Immature natural killer cell (primary cell): ENCODE measurements around the gene NRP2. TPM values are rescaled to one million over a fixed set of nuclear protein-coding genes. Genes with fewer than 3 reads are reported as not detected.

ENCODE experiments used
- DNase-seq, 3 donors: peaks; one replicate each; pipeline ENCODE4 v3.0.0; 2022; ENCODE audit warnings: mixed read lengths in 1 of 3
- H3K27ac Mint-ChIP-seq, 6 donors: one replicate each; pipeline ENCODE4 v1.8.0; 2020; ENCODE audit warnings: mixed read lengths in 6 of 6, mild to moderate bottlenecking in 5 of 6, inconsistent platforms in 4 of 6, moderate library complexity in 3 of 6
- H3K27me3 Mint-ChIP-seq, 3 donors: one replicate each; pipeline ENCODE4 v1.8.0; 2020 to 2021; ENCODE audit warnings: low read depth in 3 of 3, mild to moderate bottlenecking in 3 of 3, mixed read lengths in 3 of 3, moderate library complexity in 3 of 3, inconsistent platforms in 1 of 3
- H3K36me3 Mint-ChIP-seq, 3 donors: one replicate each; pipeline ENCODE4 v1.8.0; 2020; ENCODE audit warnings: mixed read lengths in 3 of 3, inconsistent platforms in 2 of 3, mild to moderate bottlenecking in 2 of 3
- H3K4me1 Mint-ChIP-seq, 2 donors: one replicate each; pipeline ENCODE4 v1.8.0; 2020; ENCODE audit warnings: inconsistent platforms in 2 of 2, mild to moderate bottlenecking in 2 of 2, mixed read lengths in 2 of 2, moderate library complexity in 1 of 2
- H3K4me3 Mint-ChIP-seq, 5 donors: one replicate each; pipeline ENCODE4 v1.8.0; 2020; ENCODE audit warnings: mild to moderate bottlenecking in 5 of 5, mixed read lengths in 5 of 5, inconsistent platforms in 3 of 5, moderate library complexity in 3 of 5
- H3K9me3 Mint-ChIP-seq, 6 donors: one replicate each; pipeline ENCODE4 v1.8.0; 2020; ENCODE audit warnings: mild to moderate bottlenecking in 6 of 6, mixed read lengths in 6 of 6, inconsistent platforms in 4 of 6, moderate library complexity in 3 of 6
- polyA plus RNA-seq, 3 donors: library from polyadenylated mRNA; unstranded; fragments of 300-500 nt; fragmentation: Illumina TruSeq; gene quantifications; one replicate each; pipeline ENCODE4 v1.2.3, GENCODE V29; 2021

Gene NRP2
- polyA plus RNA-seq, 3 donors from 2014 or later, result not detected

DNA sequence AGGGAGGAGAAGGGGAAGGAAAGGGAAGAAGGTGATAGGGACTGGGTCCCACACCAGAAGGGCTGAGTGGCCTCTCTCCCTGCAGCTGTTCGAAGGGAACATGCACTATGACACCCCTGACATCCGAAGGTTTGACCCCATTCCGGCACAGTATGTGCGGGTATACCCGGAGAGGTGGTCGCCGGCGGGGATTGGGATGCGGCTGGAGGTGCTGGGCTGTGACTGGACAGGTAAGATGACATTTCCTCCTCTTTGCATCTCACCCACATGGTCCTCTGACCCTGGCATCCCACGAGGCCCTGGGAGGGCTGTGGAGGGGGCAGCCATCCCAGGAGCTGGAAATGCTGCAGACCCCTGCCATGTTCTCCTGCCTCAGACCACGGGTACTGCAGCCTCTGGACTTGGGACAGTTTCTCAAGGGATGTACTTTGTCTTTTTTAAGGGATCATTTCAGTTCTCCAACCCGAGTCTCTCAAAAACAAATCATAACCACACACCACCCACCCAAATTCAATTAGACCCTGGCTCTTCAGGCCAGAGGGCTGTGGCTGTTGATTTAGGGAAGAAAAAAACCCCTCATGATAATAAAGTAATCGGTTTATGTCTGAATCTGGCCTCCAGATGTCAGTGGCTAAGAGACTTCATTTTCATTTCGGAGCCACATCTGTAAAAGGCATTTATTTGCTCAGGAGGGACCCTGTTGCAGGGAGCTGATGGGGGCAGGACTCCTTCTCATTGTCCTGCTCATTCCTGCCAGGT is 63.5 kb downstream of the NRP2 start:
- DNase-seq, result no peak
- Mint-ChIP-seq H3K27me3 (peaks cover 1 to 5% (median 3%) of the 10 kb centered on the region in 3 donors), H3K9me3 (no peaks in the 10 kb centered on the region), H3K4me1 (no peaks in the 10 kb centered on the region), H3K27ac (no peak overlapping the region), H3K4me3 (no peak overlapping the region), H3K36me3 (no peaks in the 10 kb centered on the region)

GRCh38 chr2:205746420-205746785 is 64.1 kb downstream of the NRP2 start:
- Mint-ChIP-seq H3K9me3 (no peaks in the 10 kb centered on the region), H3K27ac (no peak overlapping the region), H3K27me3 (peaks cover 2 to 5% (median 2%) of the 10 kb centered on the region in 3 donors), H3K4me3 (no peak overlapping the region), H3K4me1 (no peaks in the 10 kb centered on the region), H3K36me3 (no peaks in the 10 kb centered on the region)
- DNase-seq, result no peak

DNA sequence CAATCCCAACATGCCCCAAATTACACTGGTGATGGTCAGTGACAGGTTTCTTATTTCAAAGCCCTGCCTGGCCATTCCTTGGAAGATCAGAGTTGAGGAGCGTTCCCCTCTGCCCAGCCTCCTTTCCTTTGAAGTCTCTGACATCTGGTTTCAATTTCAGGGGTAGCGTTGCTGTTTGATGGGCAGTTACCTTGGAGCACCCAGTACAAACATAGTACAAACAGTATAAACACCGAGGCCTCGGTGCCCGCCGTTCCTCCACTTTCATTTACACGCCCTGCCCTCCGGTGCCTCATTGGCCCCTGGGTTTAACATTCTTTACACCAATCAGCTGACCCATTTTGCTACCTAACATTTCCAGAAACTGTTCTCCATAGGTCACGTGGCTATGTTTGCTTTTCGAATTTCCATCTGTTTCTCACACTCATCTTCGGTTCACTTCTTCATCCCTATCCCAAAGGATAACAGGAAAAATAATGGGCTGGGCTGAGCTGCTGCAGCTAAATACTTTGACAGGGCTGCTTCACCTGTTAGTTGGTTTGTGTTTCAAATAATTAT is 65.6 kb downstream of the NRP2 start:
- Mint-ChIP-seq H3K27me3 (peaks cover 2 to 5% (median 3%) of the 10 kb centered on the region in 3 donors), H3K4me3 (no peak overlapping the region), H3K36me3 (no peaks in the 10 kb centered on the region), H3K9me3 (no peaks in the 10 kb centered on the region), H3K4me1 (no peaks in the 10 kb centered on the region), H3K27ac (no peak overlapping the region)
- no peak for DNase-seq

- Mint-ChIP-seq H3K36me3 (no peaks in the 10 kb centered on the region), H3K9me3 (no peaks in the 10 kb centered on the region), H3K27ac (no peak overlapping the region), H3K4me1 (no peaks in the 10 kb centered on the region), H3K27me3 (peaks cover 2 to 5% (median 3%) of the 10 kb centered on the region in 3 donors), H3K4me3 (no peak overlapping the region)
- DNase-seq, result no peak
Measured at GRCh38 chr2:205748639-205749038, 66.3 kb downstream of the NRP2 start.

GRCh38 chr2:205749078-205749477 is 66.8 kb downstream of the NRP2 start:
- H3K27me3 Mint-ChIP-seq, result peaks cover 2 to 5% (median 3%) of the 10 kb centered on the region in 3 donors
- H3K9me3 Mint-ChIP-seq, result no peaks in the 10 kb centered on the region
- no peaks in the 10 kb centered on the region for H3K36me3 Mint-ChIP-seq
- H3K4me1 Mint-ChIP-seq, result no peaks in the 10 kb centered on the region
- H3K27ac Mint-ChIP-seq, result no peak overlapping the region
- no peak overlapping the region for H3K4me3 Mint-ChIP-seq
- DNase-seq, result no peak

GRCh38 chr2:205750797-205751196 is 68.5 kb downstream of the NRP2 start:
- Mint-ChIP-seq H3K9me3 (no peaks in the 10 kb centered on the region), H3K4me1 (no peaks in the 10 kb centered on the region), H3K27me3 (peaks cover 2 to 7% (median 3%) of the 10 kb centered on the region in 3 donors), H3K27ac (no peak overlapping the region), H3K36me3 (no peaks in the 10 kb centered on the region), H3K4me3 (no peak overlapping the region)
- no peak for DNase-seq

DNA sequence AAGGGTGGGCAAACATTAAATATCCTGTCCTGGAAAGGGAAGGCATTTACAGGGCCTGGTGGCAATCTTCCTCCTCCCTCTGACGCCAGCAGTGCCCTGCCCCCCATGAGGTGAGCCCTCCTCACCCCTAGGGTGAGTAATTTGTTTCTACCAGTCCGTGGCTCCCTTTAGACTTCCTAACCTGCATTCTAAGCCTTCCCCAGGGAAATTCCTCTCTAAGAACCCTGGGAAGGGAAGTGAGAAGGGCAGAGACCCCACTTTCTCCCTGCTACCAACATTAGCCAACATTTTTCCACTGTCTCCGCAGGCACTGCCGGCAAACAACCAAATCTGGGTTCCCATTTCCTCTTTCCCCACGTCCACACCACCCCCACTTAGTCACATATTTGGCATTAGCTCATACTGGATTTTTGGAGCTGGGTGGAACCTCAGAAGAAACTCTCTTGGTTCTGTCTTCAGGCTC is 69.3 kb downstream of the NRP2 start:
- Mint-ChIP-seq H3K27me3 (peaks cover 2 to 7% (median 3%) of the 10 kb centered on the region in 3 donors), H3K9me3 (no peaks in the 10 kb centered on the region), H3K27ac (no peak overlapping the region), H3K36me3 (no peaks in the 10 kb centered on the region), H3K4me1 (no peaks in the 10 kb centered on the region), H3K4me3 (no peak overlapping the region)
- DNase-seq, result no peak

GRCh38 chr2:205752296-205752820 is 70.1 kb downstream of the NRP2 start:
- Mint-ChIP-seq H3K4me3 (no peak overlapping the region), H3K4me1 (no peaks in the 10 kb centered on the region), H3K27ac (no peak overlapping the region), H3K36me3 (no peaks in the 10 kb centered on the region), H3K27me3 (peaks cover 2 to 7% (median 3%) of the 10 kb centered on the region in 3 donors), H3K9me3 (no peaks in the 10 kb centered on the region)
- DNase-seq, result no peak

DNA sequence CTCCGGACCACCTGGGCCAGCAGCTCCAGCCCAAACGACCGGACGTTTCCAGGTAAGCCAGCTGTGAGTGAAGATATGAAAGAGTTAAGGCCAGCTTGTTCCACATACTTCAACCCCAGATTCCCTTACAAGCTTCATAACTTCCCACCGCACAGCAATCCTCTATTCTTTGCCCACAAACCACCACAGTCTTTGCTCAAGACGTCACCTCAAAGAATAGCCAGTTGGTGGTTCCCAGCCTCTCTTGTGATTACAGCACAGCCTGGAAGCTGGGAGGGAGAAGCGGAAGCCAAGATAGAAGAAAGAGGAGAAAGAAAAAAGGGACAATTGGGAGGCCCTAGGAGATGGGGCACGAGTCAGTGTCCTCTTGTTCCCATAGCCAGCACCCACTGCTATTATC is 70.6 kb downstream of the NRP2 start:
- DNase-seq, result no peak
- Mint-ChIP-seq H3K4me3 (no peak overlapping the region), H3K4me1 (no peaks in the 10 kb centered on the region), H3K36me3 (no peaks in the 10 kb centered on the region), H3K9me3 (no peaks in the 10 kb centered on the region), H3K27me3 (peaks cover 2 to 7% (median 3%) of the 10 kb centered on the region in 3 donors), H3K27ac (no peak overlapping the region)

DNA sequence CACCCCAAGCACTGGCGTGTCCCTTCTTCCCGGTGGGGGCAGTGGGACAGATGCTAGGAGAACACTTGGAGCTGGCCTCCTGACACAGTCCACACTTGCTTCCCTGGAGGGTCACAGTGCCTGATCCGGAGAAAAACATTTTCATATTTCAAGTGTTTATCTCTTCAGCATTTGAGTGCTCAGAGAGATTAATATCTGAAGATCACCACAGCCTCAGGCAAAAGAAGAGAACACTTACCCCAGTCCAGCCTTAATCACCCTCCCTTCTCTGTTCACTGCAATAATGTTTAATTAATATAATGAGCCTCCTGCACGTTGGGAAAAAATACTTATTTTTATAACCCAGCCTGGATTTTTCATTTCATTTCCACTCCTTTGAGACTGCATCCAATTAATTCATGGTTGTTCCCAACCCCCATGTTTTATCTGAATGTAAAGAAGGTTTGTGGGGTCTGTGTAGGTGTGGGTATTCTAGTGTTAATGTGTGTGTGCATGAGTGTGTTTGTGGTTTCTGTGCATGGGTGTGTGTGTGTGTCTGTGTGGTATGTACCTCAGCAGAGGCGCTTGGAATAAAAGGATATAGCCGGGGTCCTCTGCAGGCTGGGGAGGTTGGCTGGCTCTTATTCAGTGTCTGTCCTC is 72.1 kb downstream of the NRP2 start:
- Mint-ChIP-seq H3K9me3 (no peaks in the 10 kb centered on the region), H3K4me3 (no peak overlapping the region), H3K27me3 (peaks cover 2 to 4% (median 3%) of the 10 kb centered on the region in 3 donors), H3K4me1 (no peaks in the 10 kb centered on the region), H3K27ac (no peak overlapping the region), H3K36me3 (no peaks in the 10 kb centered on the region)
- DNase-seq, result no peak

- H3K27ac Mint-ChIP-seq, result no peak overlapping the region
- no peak for DNase-seq
- no peak overlapping the region for H3K4me3 Mint-ChIP-seq
- H3K36me3 Mint-ChIP-seq, result no peaks in the 10 kb centered on the region
- no peaks in the 10 kb centered on the region for H3K9me3 Mint-ChIP-seq
- no peaks in the 10 kb centered on the region for H3K4me1 Mint-ChIP-seq
- peaks cover 0 to 4% (median 3%) of the 10 kb centered on the region in 3 donors for H3K27me3 Mint-ChIP-seq
Measured at GRCh38 chr2:205754924-205755321, 72.6 kb downstream of the NRP2 start.

GRCh38 chr2:205755923-205756322 is 73.6 kb downstream of the NRP2 start:
- no peak for DNase-seq
- Mint-ChIP-seq H3K4me3 (no peak overlapping the region), H3K27me3 (peaks cover 0 to 4% (median 3%) of the 10 kb centered on the region in 3 donors), H3K9me3 (no peaks in the 10 kb centered on the region), H3K36me3 (no peaks in the 10 kb centered on the region), H3K4me1 (no peaks in the 10 kb centered on the region), H3K27ac (no peak overlapping the region)

DNA sequence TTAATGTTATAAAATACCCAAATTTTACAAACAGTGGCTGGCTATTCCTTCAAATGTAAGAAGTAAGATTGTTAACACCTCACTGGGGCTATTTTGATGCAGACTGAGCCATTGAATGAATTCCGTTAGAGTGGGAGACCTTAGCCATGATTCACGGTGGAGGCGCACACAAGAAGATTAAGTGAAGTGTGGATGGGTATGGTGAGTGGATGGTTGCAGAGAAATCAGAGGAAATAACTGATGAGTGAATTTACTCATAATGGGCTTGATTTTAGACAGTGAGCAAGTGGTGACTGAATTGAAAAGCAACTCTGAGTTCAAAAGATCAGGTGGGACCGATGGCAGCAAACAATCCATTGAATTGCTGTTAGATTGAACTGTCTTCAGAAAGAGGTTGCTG is 75.0 kb downstream of the NRP2 start:
- Mint-ChIP-seq H3K27ac (no peak overlapping the region), H3K27me3 (peaks cover 2 to 4% (median 3%) of the 10 kb centered on the region in 3 donors), H3K36me3 (no peaks in the 10 kb centered on the region), H3K9me3 (no peaks in the 10 kb centered on the region), H3K4me1 (no peaks in the 10 kb centered on the region), H3K4me3 (no peak overlapping the region)
- no peak for DNase-seq

GRCh38 chr2:205758051-205758450 is 75.8 kb downstream of the NRP2 start:
- peaks cover 2 to 4% (median 3%) of the 10 kb centered on the region in 3 donors for H3K27me3 Mint-ChIP-seq
- no peaks in the 10 kb centered on the region for H3K36me3 Mint-ChIP-seq
- H3K4me3 Mint-ChIP-seq, result no peak overlapping the region
- H3K9me3 Mint-ChIP-seq, result no peaks in the 10 kb centered on the region
- DNase-seq, result no peak
- no peak overlapping the region for H3K27ac Mint-ChIP-seq
- H3K4me1 Mint-ChIP-seq, result no peaks in the 10 kb centered on the region
